HG02943 (cell line): ENCODE data around the gene CAB39.

Experiments used
- ATAC-seq: cut with Tn5 transposase; IDR thresholded peaks from one replicate; pipeline ENCODE4 v1.9.1; 2021; ENCODE audit warnings: mild to moderate bottlenecking, low read depth, moderate library complexity; ENCODE audit not compliant: unreplicated experiment

The CAB39 gene

GRCh38 chr2:230811508-230811907 lies 98.9 kb downstream of the CAB39 start:
- no peak for ATAC-seq

GRCh38 chr2:230812033-230812432 lies 99.4 kb downstream of the CAB39 start:
- no peak for ATAC-seq

- no peak for ATAC-seq
These were observed 102.0 kb downstream of the CAB39 start for GRCh38 chr2:230814616-230815015.

GRCh38 chr2:230815088-230815487 lies 102.4 kb downstream of the CAB39 start:
- ATAC-seq = no peak

GRCh38 chr2:230816735-230817134 lies 104.1 kb downstream of the CAB39 start:
- no peak for ATAC-seq

GRCh38 chr2:230819433-230819832 lies 106.8 kb downstream of the CAB39 start:
- ATAC-seq = no peak

GRCh38 chr2:230821261-230821990 lies 108.8 kb downstream of the CAB39 start:
- no peak for ATAC-seq

GRCh38 chr2:230821991-230822520 lies 109.4 kb downstream of the CAB39 start:
- ATAC-seq = no peak

- ATAC-seq = no peak
These were observed 110.8 kb downstream of the CAB39 start for GRCh38 chr2:230823264-230823964.

- peak; percentile 62 for ATAC-seq
These were observed 111.8 kb downstream of the CAB39 start for GRCh38 chr2:230824406-230824978.

- ATAC-seq = no peak
These were observed 112.7 kb downstream of the CAB39 start for GRCh38 chr2:230825354-230825753.

- no peak for ATAC-seq
These were observed 115.2 kb downstream of the CAB39 start for GRCh38 chr2:230827774-230828271.

GRCh38 chr2:230828272-230828961 lies 115.8 kb downstream of the CAB39 start:
- ATAC-seq = no peak

GRCh38 chr2:230829293-230829692 lies 116.7 kb downstream of the CAB39 start:
- ATAC-seq = no peak

- no peak for ATAC-seq
These were observed 117.3 kb downstream of the CAB39 start for GRCh38 chr2:230829959-230830358.

GRCh38 chr2:230830428-230830827 lies 117.8 kb downstream of the CAB39 start:
- no peak for ATAC-seq

- no peak for ATAC-seq
These were observed 127.7 kb downstream of the CAB39 start for GRCh38 chr2:230840301-230840700.

GRCh38 chr2:230842473-230842872 lies 129.8 kb downstream of the CAB39 start:
- no peak for ATAC-seq

GRCh38 chr2:230843132-230843531 lies 130.5 kb downstream of the CAB39 start:
- no peak for ATAC-seq

GRCh38 chr2:230846360-230846759 lies 133.7 kb downstream of the CAB39 start:
- ATAC-seq = no peak
